ENCODE results near the gene LTB4R2.
A peak's percentile ranks its signal among the peaks of the same experiment; 100 is the strongest.

LTB4R2 gene, protein sequence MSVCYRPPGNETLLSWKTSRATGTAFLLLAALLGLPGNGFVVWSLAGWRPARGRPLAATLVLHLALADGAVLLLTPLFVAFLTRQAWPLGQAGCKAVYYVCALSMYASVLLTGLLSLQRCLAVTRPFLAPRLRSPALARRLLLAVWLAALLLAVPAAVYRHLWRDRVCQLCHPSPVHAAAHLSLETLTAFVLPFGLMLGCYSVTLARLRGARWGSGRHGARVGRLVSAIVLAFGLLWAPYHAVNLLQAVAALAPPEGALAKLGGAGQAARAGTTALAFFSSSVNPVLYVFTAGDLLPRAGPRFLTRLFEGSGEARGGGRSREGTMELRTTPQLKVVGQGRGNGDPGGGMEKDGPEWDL

DNA sequence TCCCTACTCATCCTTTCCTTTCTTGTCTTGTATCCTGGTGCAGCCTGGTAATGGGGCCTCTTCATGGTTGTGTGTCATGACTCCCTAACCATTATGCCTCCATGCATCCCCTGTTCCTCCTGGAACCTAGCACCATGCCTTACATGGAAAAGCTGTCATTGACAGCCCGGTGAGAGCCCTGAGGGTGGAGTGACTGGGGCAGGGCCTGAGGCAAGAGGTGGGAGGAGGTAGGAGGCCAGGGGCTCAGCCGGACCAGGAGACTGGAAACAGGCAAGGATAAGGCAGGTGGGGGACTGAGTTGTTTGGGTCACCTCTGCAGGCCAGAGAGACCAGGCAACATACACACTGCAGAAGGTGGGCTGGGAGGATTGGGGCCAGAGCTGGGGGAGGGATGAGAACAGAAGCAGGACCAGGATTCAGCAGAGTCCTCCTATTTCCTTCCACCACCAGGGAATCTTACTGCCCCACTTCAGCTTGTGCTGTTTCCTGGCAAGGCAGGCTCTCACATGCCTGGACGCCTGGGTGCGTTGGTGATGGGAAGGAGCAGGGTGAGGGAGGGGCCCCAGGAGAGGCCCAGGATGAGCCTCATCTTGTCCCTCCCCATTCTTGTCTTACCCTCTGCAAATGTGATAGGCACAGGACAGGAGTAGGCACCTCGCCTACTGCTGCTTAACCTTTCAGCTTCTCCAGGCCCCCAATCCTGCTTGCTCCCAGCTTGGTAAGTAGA is at the start of gene LTB4R2:
LTB4R2 (plus strand) TSS at position 603 of the 727 bp plus-strand sequence. CDS start 525 bp downstream, outside the sequence.
- DNase-seq, result no peak

DNA sequence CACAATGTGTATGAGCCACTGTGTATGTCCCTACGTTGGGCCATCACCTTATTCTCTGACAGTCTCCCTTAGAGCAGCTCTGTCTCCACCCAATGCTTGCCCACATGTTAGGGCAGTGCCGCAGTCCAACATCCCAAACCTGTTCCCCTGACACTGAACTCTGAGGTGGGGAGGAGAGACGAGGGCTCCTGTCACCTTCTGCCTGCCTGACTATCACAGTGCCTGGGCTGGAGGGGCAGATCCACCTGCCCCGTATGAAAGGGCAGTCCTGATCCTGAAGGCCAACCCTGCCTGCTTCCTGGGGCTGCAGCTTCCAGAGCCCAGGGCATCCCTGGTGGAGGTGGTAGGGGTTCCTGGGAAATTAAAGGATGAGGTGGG is 49.2 kb upstream of the LTB4R2 start:
- no peak for DNase-seq

DNA sequence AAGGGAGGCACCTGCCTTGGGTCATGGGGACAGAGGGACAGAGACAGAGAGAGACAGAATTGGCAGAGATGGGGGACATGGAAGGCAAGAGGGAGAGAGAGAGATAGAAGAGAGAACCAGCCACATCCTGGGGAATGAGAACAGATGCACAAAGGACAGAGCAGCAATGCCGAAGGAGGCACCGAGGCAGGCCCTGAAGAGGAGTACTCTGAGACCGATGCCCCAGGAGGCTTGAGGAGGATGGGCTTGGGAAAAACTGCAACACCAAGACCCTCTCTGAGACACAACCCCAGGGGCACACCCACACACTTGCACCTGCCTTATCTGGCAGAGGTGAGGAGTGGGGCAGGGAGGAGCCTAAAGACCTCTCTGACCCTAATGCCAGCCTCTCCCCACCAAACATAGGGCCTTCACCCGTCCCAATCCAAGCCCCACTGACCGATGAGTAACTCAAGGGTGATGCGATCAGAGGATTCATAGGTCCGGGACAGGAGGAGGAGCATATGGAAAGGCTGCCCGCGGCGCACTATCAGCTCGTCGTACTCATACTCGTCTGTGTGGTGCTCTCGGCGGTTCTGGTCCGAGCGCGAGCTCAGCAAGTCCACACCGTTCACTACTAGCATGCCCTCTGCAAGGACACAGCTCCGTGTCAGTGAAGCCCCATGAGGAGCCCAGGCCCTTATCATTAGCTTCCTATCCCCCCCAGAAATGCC is 48.5 kb upstream of the LTB4R2 start:
- DNase-seq, result no peak

DNA sequence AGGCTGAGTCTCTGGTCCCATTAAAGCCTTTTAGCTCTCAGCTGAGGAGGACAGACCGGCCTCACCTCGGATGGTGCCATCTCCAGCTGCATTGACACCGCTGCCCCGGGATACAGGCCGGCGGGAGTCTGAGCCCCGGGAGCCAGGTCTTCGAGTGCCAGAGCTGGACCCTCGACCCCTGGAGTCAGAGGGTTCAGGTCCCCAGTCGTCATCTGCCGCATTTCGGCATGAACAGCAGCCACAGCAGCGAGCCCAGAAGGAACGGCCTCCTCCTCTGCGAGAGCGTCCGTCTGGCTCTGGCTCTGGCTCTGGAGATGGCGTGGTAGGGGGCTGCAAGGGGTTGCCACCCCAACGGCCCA is 48.0 kb upstream of the LTB4R2 start:
- DNase-seq, result no peak

DNA sequence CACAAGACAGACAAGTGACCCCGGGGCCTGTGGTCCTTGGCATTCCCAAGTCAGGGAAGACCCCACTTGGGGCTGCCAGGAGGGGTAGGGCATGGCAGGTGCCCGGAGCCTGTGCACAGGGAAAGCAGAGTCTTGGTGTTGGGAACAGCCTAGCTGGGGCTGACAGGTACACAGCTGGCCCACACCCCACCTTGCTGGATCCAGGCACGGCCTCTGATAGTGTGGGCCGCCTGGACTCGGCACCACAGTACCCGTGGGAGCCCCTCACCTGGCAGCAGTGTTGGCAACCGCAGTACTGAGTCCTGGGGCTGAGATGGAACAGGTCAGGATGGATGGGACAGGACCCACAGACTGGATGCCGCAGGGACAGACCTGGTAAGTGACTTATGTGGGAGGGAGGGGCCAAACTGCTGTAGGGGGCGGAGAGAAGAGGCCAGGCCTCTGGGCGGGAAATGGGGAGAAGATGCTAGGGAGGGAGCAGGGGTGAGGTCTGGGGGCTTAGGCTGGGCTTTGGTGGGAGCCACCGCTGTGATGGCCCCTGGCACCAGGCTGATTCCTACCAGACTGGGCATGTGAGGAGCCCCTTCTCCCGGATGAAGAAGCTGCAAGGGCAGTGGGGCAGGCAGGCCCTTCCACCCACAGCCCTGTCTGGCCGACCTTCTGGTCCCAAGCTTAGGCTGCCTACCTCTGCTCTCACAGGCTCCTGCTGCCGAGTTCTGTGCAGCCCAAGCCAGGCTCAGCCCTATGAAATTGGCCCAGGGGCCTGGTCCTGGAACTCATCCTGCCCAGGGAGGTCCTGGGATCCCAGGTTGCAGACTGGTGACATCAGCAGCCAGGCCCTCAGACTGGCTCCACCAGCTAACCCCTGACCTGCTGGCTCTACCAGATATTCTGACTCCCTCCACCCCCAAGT is 46.9 kb upstream of the LTB4R2 start, which contains the start of gene TGM1:
TGM1 (minus strand) TSS at position 357 of the 913 bp plus-strand sequence. CDS start 825 bp downstream, outside the sequence.
- DNase-seq, result no peak

DNA sequence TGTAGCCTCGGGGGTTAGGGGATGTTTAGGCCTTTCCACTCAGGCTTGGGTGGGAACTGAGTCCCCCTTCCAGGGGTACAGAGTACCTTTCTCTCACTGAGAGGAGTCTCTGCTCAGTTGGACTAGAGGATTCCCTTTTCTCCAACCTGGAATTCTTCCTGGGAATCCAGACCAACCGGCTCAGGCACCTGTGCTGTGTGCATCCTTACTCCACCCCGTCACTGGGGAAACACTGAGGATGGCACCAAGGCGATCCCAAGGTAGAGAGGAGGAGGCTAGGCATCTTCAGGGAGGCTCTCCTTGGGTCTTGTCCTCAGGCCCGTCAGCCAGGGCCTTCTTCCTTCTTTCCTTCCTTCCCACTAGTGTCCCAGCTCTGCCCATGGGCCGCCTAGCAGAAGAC is 46.1 kb upstream of the LTB4R2 start:
- DNase-seq, result no peak

DNA sequence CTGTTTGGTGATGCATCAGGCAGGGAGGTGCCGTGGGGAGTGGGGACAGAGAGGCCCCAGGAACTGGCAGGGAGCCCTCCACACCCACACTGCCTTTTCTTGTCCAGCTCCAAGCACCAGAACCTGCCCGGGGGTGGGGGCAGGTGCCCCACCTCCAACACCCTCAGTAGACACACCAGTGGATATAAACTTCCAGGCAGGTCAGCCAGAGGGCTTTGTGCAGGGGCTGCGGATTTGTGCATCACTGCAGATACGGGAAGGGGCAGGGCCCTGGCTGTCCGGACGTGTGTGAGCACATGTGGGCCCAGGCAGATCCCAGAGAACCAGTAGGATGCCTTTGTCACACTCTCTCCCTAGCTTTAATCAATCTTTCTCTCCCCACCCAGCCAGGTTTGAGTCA is 45.6 kb upstream of the LTB4R2 start:
- no peak for DNase-seq

DNA sequence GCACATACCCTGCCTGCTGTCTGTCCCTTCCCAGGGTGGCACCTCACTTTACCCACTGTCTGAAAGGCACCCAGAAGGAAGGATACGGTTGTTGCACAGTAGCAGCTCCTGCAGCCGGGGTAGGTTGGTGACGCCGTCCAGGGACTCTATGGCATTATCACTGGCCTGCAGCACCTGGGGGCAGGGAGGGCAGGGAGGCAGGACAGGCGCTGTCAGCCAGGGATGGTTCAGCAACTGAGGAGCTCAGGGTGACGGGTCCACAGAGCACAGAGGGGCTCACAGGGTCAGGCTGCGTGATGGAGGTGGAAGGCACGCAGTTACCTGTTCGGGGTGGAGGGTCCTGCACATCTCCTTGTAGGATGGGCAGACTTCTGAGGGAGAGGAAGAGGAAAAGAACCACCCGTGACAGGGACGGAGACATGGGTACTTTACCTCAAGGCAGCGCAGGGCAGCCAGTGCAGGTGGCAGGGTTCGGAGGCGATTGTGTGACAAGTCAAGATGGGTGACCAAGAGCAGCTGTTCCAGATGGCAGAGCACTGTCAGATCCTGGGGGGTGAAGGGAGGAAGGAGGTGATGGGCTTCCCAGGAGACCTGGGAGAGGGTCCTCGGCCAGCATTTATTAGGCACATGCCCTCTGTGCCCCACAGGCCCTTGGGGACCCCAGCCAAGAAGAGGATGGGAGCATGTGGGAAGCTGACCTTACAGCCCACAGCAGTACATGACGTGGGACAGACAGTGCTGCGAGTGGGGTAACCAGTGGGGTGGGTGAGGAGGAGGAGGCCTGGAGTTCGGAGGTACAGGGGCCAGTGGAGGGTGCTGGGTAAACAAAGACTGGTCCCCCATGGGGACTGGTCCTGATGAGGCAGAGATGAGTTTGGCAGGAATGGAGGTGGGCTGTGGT is 43.3 kb upstream of the LTB4R2 start:
- DNase-seq, result no peak

DNA sequence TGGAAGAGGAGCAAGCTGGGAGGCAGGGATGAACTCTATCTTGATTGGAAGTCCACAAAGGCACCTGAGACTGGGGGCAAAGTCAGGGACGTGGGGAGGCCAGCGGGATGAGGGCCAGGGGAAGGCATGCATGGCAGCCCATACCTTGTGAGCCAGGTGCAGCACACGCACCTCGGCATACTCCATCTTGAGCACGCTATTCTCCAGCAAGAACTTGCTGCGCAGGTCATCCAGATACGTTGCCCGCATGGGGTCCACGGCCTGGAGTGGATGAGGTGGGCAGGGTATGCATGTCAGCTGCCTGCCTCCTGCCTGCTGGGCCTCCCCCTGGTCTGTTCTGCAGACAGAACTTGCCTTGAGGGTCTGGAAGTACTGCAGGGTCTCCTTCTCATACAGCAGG is 42.4 kb upstream of the LTB4R2 start:
- no peak for DNase-seq

DNA sequence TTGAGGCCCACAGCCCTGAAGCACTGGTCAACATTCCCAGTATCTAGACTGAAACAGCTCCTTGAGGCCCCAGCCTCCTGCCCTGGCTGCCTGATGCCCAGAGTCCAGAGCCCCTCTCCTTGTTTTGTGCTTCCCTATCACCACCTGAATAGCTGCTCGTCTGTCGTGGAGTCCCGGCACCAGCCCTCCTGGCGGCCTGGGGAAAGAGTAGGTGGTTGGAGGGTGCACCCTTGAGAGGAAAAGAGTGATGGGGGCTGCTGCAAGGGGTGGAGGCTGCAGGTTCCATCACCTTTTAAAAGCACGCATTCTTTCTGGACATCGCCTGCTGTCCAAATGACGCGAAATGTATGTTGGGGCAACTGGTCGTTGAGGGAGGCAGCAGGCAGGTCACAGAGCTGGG is 41.7 kb upstream of the LTB4R2 start:
- DNase-seq, result no peak

DNA sequence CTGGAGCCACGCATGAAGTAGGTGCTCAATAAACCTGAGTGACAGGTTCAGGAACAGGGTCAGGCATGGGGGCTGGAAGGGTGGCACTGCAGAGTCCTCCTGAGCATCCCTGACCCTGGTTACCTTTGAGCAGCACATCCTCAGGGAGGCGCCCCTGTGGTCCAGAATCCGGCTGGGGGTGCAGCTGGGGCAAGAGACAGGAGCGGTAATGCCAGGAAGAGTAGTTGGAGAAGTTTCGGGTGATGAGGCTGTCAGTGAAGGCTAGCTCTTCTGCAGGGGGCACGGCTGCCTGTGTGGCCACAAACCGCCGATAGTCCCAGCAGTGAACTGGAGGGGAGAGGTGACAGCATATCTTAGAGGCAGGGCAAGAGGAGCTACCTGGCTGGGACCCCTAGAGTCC is 40.6 kb upstream of the LTB4R2 start:
- no peak for DNase-seq

DNA sequence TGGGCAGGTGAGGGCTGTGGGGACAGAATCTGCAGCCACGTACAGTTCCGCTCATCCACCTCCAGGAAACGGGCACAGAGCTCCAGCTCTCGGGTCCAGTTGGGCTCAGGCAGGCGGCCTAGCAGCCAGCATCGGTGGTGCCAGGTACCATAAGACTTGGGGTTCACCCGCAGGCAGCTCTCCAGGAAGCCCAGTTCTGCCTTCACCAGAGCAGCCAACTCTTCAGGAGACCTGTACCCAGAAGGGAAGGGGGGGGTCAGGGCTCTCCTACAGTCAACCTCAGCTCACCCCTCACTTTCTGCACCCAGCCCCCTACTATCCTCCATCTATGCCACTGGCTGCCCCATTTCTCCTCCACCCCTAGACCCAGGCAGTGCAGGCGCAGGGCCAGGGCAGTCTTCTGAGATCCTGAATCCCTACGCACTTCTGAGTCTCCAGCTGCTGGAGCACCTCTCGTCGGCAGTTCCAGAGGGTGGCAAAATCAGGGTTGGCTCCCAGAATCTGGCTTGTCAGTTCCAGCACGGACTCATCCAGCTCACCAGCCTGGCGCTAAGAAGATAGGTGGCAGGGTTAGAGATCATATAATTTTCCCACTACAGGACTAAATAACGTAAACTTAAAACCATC is 39.9 kb upstream of the LTB4R2 start:
- DNase-seq, result no peak

DNA sequence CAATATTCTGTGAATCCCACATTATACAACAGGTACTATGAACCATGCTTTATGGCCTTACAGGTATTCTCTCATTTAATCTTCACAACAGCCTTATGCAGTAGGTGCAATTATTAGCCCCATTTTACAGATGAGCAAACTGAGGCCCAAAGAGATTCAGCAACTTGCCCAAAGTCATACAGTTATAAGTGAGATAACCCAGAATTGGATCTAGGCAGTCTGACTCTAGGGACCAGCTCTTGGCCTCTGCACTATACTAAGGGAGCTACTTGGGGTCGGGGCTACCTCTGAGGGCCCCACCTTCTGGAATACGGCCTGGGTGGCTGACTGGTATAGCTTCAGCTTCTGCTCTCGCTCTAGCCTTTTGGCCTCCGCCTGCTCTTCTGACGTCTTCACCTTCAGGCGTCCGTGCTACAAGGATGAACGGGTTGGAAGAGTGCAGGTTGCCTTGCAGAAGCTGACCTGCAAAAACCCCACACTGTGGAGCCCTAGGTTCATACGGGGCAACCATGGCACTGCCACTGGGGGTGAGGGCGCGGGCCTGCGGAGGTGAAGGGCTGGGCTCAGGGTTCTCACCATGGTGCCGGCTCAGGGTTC is 39.3 kb upstream of the LTB4R2 start:
- DNase-seq, result no peak

DNA sequence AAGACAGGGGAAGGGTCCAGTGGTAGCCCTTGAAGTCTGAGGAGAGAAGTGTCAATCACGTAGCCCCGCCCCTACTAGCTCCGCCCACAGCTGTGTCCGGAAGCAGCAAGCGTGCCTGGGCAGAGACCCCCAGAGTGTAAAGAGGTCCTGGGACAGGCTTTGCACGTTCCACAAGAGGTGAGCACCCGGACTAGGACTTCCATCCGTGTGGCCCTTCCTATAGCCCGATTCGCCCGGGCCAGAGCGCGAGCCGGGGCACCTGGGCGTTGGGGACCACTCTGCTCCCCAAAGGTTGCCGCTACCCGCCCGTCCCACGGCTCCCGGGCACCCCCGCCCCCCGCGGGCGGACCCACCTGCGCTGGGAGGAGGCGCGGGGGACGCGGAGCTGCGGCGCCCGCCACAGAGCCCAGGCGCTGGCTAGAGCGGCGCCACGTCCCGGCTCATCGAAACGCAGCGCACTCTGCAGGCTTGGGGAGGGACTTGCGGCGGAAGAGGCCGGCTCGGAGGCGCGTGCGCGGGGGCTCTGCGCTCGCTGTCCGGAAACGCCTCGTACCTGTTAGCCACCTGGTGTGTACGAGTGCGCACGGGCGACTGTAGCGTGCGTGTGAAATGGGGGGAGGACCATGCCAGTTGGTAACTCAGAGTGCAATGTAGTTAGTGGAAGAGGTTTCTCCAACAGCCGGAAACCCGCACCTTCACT is 38.7 kb upstream of the LTB4R2 start, which contains the start of gene RABGGTA:
RABGGTA (minus strand) TSS at position 464 of the 700 bp plus-strand sequence. CDS start 482 bp downstream, outside the sequence.
- peak; percentile 96 for DNase-seq

DNA sequence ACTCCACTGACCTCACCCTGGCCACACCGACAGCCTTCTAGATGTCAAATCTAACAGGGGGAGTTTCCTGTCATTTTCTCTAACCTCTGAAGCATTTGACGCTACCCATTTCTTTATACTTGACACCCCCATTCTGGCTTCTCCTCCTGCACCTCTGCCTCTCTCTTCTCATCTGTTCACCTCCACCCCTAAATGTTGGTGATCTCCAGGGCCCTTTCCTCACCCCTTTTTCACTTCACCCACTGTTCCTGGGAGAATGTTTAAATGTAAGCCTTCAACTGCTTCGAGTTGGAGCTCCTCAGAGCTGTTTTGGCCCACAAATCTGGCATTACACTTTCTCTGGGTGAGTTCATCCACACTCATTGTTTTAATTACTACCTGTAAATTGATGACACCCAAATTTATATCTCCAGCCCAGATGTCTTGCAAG is 38.1 kb upstream of the LTB4R2 start:
- DNase-seq, result no peak

DNA sequence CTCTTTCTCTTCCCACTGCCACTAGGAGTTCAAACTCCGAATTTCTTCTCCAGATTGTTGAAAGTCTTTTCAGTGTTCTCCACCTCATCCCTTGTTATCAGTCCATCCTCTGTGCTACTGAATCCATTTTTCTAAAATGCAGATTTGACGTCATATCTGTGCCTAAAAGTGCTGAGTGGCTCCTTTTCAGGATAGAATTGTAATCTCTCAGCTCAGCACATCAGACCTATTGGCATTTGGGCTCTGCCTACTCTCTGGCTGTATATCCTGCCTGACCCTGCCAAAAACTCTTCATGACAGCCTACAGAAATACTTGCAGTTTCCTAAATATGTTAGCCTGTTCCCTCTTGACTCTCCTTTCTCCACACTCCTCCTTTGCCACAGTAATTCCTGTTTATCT is 37.5 kb upstream of the LTB4R2 start:
- no peak for DNase-seq

DNA sequence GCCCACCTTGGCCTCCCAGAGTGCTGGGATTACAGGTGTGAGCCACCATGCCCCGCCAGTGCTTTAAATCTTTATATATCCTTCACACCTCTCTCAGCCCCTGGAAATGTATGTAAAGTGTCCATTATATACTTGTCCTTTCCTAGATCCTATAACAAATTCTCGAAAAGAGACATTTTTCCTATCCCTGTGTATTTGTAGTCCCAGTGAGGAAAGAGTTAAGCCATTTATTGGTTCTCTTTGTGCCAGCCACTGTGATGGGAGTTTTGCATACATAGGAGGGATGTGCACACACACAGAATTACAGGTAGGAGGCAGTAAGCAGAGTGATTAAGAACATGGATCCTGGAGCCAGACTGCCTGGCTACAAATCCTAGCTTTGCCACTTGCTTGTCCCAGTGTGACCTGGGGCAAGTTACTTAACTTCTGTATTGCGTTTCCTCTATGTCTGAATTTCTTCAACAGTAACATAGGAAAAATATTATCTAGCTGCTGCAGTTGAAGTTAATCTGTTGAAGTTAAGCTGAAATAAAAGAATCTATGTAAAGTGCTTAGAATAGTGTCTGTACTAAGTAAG is 36.4 kb upstream of the LTB4R2 start:
- no peak for DNase-seq

DNA sequence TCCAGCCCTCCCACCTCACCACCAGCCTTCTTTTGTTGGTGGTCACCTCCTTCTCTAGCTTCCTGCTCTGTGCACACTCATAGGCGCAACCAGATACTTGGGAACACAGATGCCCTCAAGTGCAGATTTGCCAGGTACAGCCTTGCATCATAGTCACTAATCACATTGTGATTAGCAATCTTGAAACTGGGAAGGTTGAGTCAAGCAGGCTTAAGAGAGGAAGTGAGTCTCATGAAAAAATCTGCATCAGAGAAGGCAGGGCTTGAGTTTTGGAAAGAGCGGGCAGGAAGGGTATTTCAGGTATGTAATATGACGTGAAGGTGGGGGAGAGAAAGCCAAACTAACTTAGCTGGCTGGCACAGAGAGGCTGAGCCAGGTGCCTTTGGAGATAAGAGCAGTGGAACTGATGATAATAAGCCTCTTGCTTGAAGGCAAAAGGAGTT is 35.8 kb upstream of the LTB4R2 start:
- peak; percentile 48 for DNase-seq

DNA sequence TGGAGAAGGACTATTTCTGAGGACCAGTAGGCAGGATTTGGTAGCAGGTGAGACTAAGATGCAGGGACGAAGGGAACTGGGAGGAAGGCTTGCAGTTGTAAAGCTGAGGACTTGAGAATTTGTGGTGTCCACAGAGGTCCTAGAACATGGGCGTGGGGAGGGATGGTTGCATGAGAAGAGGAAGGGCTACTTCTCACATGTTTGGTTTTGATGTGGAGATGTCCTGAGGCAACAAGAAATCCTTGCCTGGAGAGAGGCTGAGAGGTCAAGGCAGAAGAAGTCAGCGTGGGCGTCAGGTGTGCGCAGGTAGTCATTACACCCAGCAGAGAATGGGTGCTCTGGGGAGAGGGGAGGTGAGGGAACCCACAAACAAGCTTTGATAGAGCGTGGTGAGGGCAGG is 32.9 kb upstream of the LTB4R2 start:
- no peak for DNase-seq

Data from CD4-positive, alpha-beta T cell treated with Interferon gamma for 1 hour (primary cell).